GM04504 (cell line): ENCODE results near the gene VSTM2B.

ENCODE experiments used
- DNase-seq: peaks from one replicate; pipeline ENCODE4 v3.0.0-alpha.2; 2012; ENCODE audit warnings: low read depth

The VSTM2B gene

GRCh38 chr19:29516358-29516725 is 9.5 kb upstream of the VSTM2B start:
- no peak for DNase-seq

GRCh38 chr19:29516821-29517395 is 8.9 kb upstream of the VSTM2B start:
- no peak for DNase-seq

GRCh38 chr19:29517412-29517811 is 8.4 kb upstream of the VSTM2B start:
- no peak for DNase-seq

DNA sequence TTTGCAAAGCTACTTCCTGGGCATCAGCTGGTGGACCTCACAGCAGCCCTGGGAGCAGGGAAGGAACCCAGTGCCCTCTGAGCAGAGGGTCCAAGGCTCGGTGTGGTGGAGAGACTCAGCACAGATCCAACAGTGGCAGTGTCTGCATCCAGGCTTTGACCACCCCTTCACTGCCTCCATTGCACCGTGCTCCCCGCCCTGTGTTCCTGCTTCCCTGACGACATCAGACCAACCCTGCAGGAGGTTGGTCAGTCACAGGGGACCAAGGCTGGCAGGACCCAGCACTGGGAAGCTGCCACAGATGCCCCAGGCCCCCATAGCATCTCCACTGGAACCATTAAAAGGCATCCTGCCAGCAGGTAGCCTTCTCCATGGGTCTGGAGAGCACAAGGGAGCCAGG is 7.8 kb upstream of the VSTM2B start:
- DNase-seq, result no peak

DNA sequence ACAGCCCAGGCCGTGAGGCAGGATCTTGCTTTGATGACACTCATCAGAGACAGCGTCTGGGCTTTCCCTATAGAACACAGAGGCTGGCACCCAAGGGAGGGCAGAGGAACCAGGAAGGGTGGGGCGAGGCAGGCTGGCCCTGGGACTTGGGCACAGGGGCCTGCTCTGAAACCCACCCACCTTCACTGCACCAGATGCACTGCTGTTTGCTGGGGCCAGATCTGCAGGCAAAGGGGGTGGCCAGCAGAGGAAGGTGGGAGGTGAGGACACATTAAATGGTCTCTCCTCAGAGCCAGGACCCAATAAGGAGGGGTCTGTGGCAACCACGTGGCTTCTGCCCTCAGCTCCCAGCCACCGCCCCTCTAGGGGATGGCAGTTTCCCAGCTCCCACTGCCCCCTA is 6.6 kb upstream of the VSTM2B start:
- DNase-seq, result no peak

GRCh38 chr19:29519931-29520330 is 5.9 kb upstream of the VSTM2B start:
- no peak for DNase-seq

DNA sequence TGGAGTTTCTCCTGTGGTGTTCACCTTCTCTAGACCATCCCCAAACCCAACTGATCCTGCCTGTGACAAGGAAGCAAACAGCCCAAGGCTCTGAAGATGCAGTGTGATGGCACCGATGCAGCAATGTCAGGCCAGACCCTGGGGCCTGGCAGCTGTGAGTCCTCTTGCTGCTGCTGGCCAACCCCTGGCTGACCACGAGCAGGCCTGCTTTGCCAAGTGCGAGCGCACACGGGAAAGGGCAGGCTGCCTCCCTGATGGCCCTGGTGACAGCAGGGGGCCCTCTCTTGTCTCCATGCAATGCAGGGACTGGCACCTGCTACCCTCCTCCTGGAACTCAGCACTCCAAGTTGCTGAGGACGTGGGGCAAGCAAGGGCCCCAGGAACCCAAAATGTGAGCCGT is 5.4 kb upstream of the VSTM2B start:
- no peak for DNase-seq

- DNase-seq, result no peak
These were observed 4.3 kb upstream of the VSTM2B start for GRCh38 chr19:29521291-29522075.

DNA sequence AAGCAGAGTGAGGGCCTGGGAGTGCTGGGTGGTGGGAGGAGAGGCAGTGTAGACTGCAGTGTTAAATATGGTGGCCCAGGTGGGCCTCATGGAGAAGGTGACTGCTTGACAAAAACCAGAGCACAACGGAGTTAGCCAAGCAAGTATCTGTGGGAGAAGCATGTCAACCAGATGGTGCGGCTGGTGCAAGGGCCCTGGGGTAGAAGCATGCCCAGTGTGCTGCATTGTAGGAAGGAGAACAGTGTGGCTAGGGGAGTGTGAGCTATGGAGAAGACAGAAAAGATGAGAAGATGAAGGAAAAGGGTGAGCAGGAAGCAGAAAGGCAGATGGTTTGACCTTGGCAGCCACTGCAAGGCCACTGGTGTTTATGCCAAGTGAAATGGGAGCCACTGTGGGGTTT is 2.2 kb upstream of the VSTM2B start:
- no peak for DNase-seq

- no peak for DNase-seq
These were observed 1.4 kb upstream of the VSTM2B start for GRCh38 chr19:29524201-29524911.

GRCh38 chr19:29524912-29525831 is 622 bp upstream of the VSTM2B start:
- DNase-seq, result no peak

DNA sequence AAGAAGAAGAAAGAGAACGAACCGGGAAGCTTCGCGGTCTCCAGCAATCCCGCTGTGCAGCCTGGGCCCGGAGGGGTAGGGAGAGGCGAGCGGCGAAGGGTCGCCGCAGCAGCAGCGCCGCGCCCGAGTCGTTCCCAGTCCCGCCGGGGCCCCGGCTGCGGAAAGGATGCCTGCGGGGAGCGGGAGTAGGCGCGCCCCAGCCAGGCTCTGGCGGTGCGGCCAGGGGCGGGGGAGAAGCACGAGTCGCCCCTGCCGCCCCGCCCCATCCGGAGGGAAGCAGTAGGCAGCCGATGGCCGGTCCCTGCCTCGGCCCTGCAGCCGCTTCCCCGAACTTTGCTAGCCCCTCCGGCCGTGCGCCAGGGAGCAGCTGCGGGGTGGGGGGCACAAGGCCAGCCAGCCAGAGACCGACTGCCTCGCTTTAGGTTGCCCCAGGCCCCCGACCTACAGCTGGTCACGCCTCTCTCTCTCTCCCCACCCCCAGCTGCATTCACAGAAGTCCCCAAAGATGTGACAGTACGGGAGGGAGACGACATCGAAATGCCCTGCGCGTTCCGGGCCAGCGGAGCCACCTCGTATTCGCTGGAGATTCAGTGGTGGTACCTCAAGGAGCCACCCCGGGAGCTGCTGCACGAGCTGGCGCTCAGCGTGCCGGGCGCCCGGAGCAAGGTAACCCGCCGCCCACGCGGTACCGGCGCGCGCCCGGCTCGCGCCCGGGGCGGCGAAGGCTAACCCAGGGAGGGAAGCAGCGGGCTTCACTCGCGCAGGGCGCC is 1.1 kb downstream of the VSTM2B start:
- no peak for DNase-seq

GRCh38 chr19:29527500-29528328 is 1.9 kb downstream of the VSTM2B start:
- DNase-seq, result no peak

DNA sequence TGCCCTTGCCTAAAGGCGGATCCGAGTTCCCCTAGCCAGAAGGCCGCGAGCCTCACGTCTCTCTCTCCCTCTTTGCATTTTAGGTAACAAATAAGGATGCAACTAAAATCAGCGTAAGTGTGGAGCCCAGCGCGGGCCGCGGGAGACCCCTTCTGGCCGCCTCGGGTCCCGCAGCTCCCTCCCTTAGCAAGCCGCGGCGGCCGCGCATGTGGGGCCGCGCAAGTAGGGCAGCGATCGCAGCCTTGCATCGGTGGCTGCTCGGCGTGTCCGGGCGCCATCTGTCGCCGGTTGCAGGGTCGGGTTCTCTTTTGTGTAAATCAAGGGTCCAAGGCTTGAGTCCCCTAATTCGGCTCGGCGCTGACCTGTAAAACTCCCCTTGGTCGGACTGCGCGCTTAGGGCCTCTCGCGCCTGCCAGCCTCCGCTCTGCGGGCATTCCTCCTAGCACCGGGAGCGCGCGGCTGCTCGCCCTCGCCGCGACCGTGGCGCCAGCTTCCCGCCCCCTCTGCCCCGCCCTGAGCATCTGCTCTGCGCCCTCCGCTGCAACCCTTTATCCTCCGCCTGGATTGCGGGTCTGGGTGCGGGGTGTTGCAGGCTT is 2.7 kb downstream of the VSTM2B start:
- peak; percentile 16 for DNase-seq

DNA sequence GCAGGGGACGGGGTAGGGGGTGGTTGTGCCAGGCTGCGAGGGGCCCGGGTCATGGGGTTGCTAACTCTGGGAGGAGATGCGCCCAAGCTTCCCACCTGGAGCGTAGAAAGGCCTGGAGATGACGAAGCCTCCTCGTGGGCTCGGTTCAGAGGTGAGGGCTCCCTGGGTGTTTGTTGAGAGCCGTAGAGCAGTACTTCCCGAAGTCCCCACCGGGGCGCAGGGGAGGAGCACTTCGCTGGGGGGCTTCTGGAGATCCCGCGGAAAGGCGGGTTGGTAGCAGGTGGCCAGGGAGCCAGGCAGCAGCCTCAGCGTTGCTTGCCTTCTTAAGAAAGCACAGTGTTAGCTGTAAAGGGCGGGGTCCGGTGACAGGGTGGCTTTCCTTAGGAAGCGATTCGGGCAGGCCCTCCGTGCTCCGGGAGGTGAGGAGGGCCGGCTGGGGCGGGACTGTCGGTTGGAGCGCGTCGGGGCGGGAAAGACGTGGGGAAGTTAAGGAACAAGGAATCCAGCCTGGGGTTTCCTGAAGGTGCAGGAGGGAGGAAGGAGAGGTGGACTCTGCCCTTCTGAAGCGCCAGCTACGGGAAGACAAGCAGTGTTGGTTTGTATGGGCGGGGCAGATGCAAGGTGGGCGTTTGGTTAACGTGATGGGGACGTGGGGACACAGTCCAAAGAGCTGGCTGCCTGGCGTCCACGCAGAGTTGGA is 3.3 kb downstream of the VSTM2B start:
- no peak for DNase-seq

DNA sequence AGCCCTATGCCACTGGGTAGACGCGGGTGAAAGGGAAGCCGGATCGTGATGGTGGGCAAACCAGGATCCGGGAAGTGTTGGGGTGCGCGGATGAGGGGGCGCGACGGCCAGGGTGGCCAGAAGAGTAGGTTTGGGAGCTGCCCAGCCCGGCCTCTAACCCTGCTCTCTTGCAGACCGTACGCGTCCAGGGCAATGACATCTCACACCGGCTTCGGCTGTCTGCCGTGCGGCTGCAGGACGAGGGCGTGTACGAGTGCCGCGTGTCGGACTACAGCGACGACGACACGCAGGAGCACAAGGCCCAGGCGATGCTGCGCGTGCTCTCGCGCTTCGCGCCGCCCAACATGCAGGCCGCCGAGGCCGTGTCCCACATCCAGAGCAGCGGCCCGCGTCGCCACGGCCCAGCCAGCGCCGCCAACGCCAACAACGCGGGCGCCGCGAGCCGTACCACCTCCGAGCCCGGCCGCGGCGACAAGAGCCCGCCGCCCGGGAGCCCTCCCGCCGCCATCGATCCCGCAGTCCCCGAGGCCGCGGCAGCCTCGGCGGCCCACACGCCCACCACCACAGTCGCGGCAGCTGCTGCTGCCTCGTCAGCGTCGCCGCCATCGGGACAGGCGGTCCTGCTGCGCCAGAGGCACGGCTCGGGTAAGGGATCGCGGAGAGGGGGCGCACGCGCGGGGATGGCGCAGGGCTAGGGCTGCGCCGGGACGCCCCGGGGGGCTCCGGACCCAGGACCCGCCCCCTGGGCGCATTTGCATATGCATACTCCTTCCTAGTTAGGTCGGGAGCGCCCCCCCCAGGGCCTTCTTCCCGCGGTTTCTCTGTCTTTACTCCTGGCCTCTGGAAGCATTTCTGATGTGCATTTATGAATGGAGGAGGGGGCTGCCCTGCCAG is 4.1 kb downstream of the VSTM2B start:
- DNase-seq, result no peak

- DNase-seq, result no peak
These were observed 5.0 kb downstream of the VSTM2B start for GRCh38 chr19:29530540-29531457.
